Left lung (tissue), 10 donors: ENCODE data around the gene FMNL3. TPM values are rescaled to one million over a fixed set of nuclear protein-coding genes. Genes with fewer than 3 reads are reported as not detected.
"Not testable (repeated sequence)": the region's sequence is repeated elsewhere in the genome, so short reads cannot be mapped to it uniquely, and the experiment has no call there.

Source experiments
- ATAC-seq: fragments of 200-7000 bp; cut with Tn5 transposase; one replicate; pipeline ENCODE4 v1.9.1; 2020; ENCODE audit warnings: moderate library complexity
- DNase-seq, 4 donors: peaks; one replicate each; pipeline ENCODE4 v3.0.0-alpha.2; 2013 to 2020
- H3K27ac ChIP-seq, 2 donors: fragments of 200-600 bp; sonication (generic) in 1 of 2; one replicate each; pipeline versions ENCODE4 v1.5.0 to v1.8.0; 2020 to 2021
- H3K27me3 ChIP-seq, 2 donors: fragments of 200-600 bp; sonication (generic) in 1 of 2; one replicate each; pipeline versions ENCODE4 v1.5.0 to v1.8.0; 2020 to 2021
- H3K36me3 ChIP-seq, 2 donors: fragments of 200-600 bp; sonication (generic) in 1 of 2; one replicate each; pipeline versions ENCODE4 v1.5.0 to v1.8.0; 2020 to 2021
- H3K4me1 ChIP-seq, 2 donors: fragments of 200-600 bp; one replicate each; pipeline ENCODE4 v1.8.0; 2021
- H3K4me3 ChIP-seq, 2 donors: fragments of 200-600 bp; sonication (generic) in 1 of 2; one replicate each; pipeline versions ENCODE4 v1.5.0 to v1.8.0; 2020 to 2021; ENCODE audit warnings: mild to moderate bottlenecking in 1 of 2
- H3K9me3 ChIP-seq, 2 donors: fragments of 200-600 bp; sonication (generic) in 1 of 2; one replicate each; pipeline versions ENCODE4 v1.5.0 to v1.8.0; 2020 to 2021
- intact Hi-C, 2 donors: fragments of 100-400 bp; cut with DNase I; formaldehyde crosslinking; loops; one replicate each; pipeline versions ENCODE4 v1.11.2 to v1.14.2; 2022
- polyA plus RNA-seq, 6 donors: library from polyadenylated mRNA; unstranded; fragments of 120-200 nt; gene quantifications; one replicate each; pipeline ENCODE4 v1.2.1, GENCODE V29; 2013; ENCODE audit not compliant: insufficient read length in 6 of 6
- total RNA-seq, 2 donors: library from RNA; stranded (reverse); fragmentation: NEBNext Ultra II Directional; extraction: Animal tissue kit (Norgen Biotek cat#: 25700); gene quantifications; one replicate each; pipeline ENCODE4 v1.2.1, GENCODE V29; 2021
- TF ChIP-seq, protein P1 (sequence below), 2 donors: fragments of 200-600 bp; sonication (generic) in 1 of 2; IDR thresholded peaks; one replicate each; pipeline versions ENCODE4 v1.5.0 to v1.8.0; 2021; ENCODE audit warnings: antibody characterized with exemption in 2 of 2
- donor health status: DM: no; HTN: yes; CAD: no.
- donor health status: DM: no; HTN: no; CAD: no.

Gene FMNL3
- total and polyA plus RNA-seq, 8 donors: 30.0 to 61.7 (median 57.5) TPM

DNA sequence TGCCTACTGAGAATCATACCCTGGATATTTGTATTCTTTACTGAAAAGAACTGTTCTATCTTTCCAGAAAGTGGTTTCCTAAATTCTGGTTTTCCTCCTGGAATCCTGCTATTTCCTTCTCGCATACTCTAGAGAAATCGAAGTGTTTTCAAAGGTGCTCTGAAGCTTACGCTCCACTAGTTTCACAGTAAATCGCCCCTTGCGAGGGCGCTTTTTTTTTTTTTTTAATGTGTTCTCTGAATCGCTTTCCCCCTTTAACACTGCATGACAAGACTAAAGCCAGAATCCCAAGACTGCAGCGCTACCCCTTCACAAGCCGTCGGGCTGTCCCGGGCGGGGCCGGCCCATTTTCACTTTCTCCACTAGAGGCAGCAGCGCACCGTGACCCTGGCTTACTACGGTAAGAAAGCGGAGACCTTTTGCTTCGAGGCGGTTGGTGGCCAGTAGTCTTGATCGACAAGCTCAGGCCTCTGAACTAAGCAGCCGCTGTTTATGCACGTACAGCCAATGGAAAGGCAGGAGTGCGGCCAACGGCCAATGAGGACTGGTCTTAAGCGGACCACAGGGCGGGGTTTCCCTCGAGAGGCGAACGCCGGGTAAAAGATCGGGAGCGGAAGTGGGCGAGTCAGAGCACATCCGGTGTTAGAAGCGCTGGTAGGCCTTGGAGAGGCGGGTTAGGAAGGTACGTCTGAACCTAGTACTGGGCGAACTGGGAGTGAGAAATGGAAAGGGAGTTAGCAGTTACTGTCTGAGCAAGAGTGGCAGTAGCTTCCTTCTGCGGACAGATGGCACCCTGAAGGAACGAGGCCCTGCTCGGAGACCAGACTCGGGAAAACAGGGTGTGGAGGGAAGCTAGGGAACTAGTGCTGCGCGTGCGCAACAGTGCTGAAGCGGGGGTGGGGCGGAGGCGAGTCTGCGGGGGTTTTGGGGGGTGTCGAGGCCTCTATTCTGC lies 34.0 kb upstream of the FMNL3 start, which contains the start of gene TMBIM6:
Gene TMBIM6, plus strand, starts transcription at position 628 of the 952 bp plus-strand sequence. CDS start 10,937 bp downstream, outside the sequence.
- TF ChIP-seq, protein P1, sequence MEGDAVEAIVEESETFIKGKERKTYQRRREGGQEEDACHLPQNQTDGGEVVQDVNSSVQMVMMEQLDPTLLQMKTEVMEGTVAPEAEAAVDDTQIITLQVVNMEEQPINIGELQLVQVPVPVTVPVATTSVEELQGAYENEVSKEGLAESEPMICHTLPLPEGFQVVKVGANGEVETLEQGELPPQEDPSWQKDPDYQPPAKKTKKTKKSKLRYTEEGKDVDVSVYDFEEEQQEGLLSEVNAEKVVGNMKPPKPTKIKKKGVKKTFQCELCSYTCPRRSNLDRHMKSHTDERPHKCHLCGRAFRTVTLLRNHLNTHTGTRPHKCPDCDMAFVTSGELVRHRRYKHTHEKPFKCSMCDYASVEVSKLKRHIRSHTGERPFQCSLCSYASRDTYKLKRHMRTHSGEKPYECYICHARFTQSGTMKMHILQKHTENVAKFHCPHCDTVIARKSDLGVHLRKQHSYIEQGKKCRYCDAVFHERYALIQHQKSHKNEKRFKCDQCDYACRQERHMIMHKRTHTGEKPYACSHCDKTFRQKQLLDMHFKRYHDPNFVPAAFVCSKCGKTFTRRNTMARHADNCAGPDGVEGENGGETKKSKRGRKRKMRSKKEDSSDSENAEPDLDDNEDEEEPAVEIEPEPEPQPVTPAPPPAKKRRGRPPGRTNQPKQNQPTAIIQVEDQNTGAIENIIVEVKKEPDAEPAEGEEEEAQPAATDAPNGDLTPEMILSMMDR (IDR thresholded peaks at IDR 0.05): peak; percentile 97
- Histone ChIP-seq H3K4me1 (peaks cover 25 to 45% of the 10 kb centered on the region in 2 donors), H3K27me3 (no peaks in the 10 kb centered on the region), H3K36me3 (no peaks in the 10 kb centered on the region), H3K9me3 (no peaks in the 10 kb centered on the region), H3K4me3 (peak within 1 kb of the TSS; percentile 56 to 80), H3K27ac (peak within 1 kb of the TSS; percentile 97 to 98)
- DNase-seq: peak; percentile 98 to 100 (median 100)
- intact Hi-C loops: no loop called here
- ATAC-seq: peak; percentile 97

DNA sequence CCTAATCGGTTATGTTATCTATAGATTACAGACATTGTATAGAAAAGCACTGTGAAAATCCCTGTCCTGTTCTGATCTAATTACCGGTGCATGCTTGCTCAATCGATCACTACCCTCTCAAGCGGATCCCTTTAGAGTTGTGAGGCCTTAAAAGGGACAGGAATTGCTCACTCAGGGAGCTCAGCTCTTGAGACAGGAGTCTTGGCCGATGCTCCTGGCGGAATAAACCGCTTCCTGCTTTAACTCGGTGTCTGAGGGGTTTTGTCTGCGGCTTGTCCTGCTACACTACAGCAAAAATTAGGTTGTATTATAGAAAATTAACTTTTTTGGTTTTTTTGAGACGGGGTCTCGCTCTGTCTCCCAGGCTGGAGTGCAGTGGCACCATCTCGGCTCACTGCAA lies 33.1 kb upstream of the FMNL3 start:
- H3K27me3 ChIP-seq, H3K36me3 ChIP-seq, H3K4me3 ChIP-seq, ATAC-seq, intact Hi-C loops, H3K9me3 ChIP-seq, DNase-seq: not testable (repeated sequence)
- Histone ChIP-seq H3K27ac (peak overlapping the region in 1 of 2 donors; percentile 98), H3K4me1 (peaks cover 25 to 36% of the 10 kb centered on the region in 2 donors)

DNA sequence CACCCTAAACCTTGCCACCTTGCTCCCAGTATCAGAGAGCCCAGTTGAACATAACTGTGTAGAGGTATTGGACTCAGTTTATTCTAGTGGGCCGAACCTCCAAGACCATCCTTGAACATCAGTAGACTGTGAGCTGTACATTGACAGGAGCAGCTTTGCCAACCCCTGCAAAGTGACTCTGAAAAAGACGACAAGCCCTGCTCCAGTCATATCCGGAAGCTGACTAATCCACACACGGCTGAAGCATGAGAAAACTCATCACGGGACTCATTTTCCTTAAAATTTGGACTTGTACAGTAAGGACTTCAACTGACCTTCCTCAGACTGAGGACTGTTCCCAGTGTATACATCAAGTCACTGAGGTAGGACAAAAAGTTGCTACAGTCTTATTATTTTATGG lies 31.5 kb upstream of the FMNL3 start:
- H3K4me3 ChIP-seq, DNase-seq, ATAC-seq, H3K27me3 ChIP-seq, H3K36me3 ChIP-seq, H3K27ac ChIP-seq, intact Hi-C loops, H3K9me3 ChIP-seq: not testable (repeated sequence)
- H3K4me1 ChIP-seq: peaks cover 12 to 20% of the 10 kb centered on the region in 2 donors

DNA sequence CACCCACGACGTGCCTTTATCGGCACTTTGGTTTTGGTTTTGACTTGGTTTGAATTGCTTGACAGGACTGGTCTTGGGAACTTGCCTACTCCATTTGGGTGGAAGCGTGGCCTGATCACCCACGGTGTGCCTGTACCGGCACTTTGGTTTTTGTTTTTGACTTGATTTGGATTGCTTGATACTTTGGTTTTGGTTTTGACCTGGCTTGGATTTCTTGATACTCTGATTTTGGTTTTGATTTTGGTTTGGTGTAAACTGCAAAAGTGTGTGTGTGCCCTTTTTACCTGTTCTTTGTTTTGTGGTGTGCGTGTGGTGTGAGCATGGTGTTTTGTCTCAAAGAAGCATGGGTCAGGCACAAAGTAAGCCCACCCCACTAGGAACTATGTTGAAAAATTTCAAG lies 27.7 kb upstream of the FMNL3 start:
- ATAC-seq, H3K4me3 ChIP-seq, H3K27me3 ChIP-seq, H3K36me3 ChIP-seq, H3K27ac ChIP-seq, H3K9me3 ChIP-seq, H3K4me1 ChIP-seq, intact Hi-C loops, DNase-seq: not testable (repeated sequence)

DNA sequence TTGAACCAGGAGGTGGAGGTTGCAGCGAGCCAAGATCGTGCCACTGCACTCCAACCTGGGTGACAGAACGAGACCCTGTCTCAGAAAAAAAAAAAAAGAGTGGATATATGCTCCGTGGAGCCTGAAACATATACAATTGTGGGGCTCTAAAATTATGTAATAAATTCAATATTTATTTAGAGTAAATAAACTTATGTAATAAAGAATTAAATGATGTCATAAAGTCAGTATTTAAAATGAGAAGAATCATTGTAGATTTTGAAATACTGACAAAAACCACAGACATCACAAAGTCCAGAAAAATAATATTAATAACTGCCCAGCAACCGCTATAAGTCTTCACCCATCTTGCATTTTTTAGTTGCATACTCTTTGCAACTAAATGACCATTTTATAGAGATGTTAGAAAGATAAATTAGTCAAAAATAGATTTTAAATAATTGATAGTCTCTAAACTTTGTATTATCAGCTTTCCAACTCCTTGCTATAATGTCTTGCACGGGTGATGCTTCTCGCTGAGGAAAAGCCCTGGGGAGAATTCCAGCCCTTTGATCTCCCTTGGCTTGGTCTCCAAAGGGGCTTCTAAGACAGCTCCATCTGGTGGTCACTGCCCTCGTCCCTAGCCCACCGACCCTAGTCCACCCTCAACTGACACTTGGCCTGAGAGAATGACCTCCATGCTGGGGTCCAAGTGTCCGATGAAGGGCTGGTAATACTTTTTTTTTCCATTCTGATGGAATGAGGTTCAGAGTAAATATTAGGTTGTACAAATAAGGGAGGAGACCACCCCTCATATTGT lies 26.2 kb upstream of the FMNL3 start:
- Histone ChIP-seq H3K27ac (no peak overlapping the region), H3K36me3 (no peaks in the 10 kb centered on the region), H3K27me3 (no peaks in the 10 kb centered on the region), H3K9me3 (no peaks in the 10 kb centered on the region), H3K4me1 (no peaks in the 10 kb centered on the region), H3K4me3 (no peak overlapping the region)
- TF ChIP-seq, protein P1 (IDR thresholded peaks at IDR 0.05): no peak
- ATAC-seq (no peak), DNase-seq (no peak)
- intact Hi-C loops: no loop called here

DNA sequence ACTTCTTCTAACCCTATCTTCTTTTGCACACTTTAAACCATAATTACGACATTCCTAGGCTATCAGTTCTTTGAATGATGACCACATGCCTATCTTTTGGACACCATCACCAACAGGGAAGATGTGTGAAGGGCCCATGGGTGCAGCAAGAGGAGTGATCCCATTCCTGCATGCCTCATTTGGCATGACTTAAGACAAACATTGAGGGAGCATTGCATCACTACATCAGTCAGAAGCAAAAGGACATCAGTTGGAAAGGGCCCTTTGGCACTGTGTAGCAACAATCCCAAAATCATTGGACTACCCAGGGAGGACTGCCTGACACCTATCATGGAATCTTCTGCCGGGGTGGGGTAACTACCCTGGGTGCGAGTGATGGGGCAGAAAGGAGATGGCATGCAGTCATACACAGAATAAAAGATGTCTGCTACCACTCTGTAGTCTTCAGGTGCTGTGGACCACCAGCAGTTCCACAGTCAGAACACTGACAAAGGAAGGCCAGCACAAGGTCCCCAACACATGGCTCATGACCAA lies 23.4 kb upstream of the FMNL3 start:
- Histone ChIP-seq H3K9me3 (no peaks in the 10 kb centered on the region), H3K27ac (no peak overlapping the region), H3K4me1 (no peaks in the 10 kb centered on the region), H3K27me3 (no peaks in the 10 kb centered on the region), H3K4me3 (no peak overlapping the region), H3K36me3 (no peaks in the 10 kb centered on the region)
- DNase-seq (no peak), ATAC-seq (no peak)
- intact Hi-C loops: no loop called here
- TF ChIP-seq, protein P1 (IDR thresholded peaks at IDR 0.05): no peak
